ENCODE results near the gene SLC26A1.

SLC26A1 gene

DNA sequence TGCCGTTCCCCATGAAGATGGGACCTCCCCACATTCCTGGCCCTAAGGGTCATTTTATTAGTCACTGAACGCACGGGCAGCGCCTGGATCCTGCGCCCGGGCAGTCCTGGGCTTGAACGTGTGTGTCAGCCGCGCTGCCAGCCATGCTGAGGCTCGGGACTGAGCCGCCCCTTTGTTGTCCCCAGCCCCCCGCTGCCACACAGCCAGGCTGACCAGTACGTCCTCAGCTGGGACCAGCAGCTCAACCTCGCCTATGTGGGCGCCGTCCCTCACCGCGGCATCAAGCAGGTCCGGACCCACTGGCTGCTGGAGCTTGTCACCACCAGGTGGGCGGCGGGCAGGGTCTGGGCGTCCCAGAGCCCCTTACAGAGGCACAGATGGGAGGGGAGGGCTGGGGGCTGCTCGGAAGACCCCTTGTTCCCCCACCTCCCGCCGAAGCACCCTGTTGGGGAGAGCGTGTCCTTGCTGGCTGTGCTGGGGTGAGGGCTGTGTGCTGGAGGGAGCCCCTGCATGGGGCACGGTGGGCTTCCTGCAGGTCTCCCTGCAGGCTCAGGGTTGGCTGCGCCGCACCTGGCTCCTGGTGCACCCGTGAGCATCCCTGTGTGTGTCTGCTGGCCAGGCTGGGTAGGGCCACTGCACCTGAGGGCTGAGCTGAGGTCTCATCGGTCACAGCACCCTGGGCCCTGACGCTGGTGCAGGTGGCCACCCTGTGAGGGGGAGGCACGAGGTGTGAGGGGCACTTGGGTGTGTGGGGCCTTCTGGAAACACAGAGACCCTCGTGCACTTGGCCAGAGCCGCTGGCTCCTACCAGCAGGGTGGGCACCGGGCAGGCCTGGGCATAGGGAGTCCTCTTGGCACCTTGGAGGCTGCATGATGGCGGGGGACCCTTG lies 5.3 kb downstream of the SLC26A1 start:
- WGBS (ENCODE audit: extremely low coverage, insufficient coverage, insufficient read length): no CpG with 5 or more reads among the region's 37 CpGs
- no peak overlapping the region for H3K23ac ChIP-seq (ENCODE audit: low read length)
- H3K79me2 ChIP-seq (ENCODE audit: control insufficient read depth, insufficient read depth, low read length, poor library complexity): no peaks in the 10 kb centered on the region
- no peak overlapping the region for H3K4ac ChIP-seq (ENCODE audit: low read depth, low read length)
- H2AFZ ChIP-seq (ENCODE audit: insufficient read depth, low read length, poor library complexity): peak overlapping the region; percentile 23
- H2BK5ac ChIP-seq (ENCODE audit: low read depth, low read length, poor library complexity): no peak overlapping the region
- H3K27ac ChIP-seq (ENCODE audit: low read depth, low read length): no peak overlapping the region
- H3K4me1 ChIP-seq (ENCODE audit: control insufficient read depth in 1 of 2, insufficient read depth in 2 of 2, low read length in 2 of 2): peaks cover 4 to 10% of the 10 kb centered on the region in 2 experiments
- H3K9ac ChIP-seq (ENCODE audit: low read length): no peak overlapping the region
- peak overlapping the region; percentile 26 for H4K12ac ChIP-seq (ENCODE audit: low read depth, low read length)
- H4K8ac ChIP-seq (ENCODE audit: low read depth, low read length): peak overlapping the region; percentile 73
- H3K4me2 ChIP-seq (ENCODE audit: low read length): peak overlapping the region; percentile 89
- H3K18ac ChIP-seq (ENCODE audit: low read length): no peak overlapping the region
- no peak overlapping the region for H2BK12ac ChIP-seq (ENCODE audit: low read length)
- H3K27me3 ChIP-seq (ENCODE audit: insufficient read depth, low read length): no peaks in the 10 kb centered on the region
- no peak overlapping the region for H2BK120ac ChIP-seq (ENCODE audit: insufficient read depth, low read length, poor library complexity)
- peak overlapping the region; percentile 47 for H3K4me3 ChIP-seq (ENCODE audit: low read depth, low read length)
- no peaks in the 10 kb centered on the region for H3K9me3 ChIP-seq (ENCODE audit: insufficient read depth, low read depth, low read length)
- DNase-seq: no peak
- H3K79me1 ChIP-seq (ENCODE audit: low read length): no peaks in the 10 kb centered on the region
- H3K36me3 ChIP-seq (ENCODE audit: control insufficient read depth in 1 of 2, insufficient read depth in 2 of 2, low read length in 2 of 2): no peaks in the 10 kb centered on the region
- no peak overlapping the region for H4K91ac ChIP-seq (ENCODE audit: low read depth, low read length)
- peak overlapping the region; percentile 35 for H3K14ac ChIP-seq (ENCODE audit: low read length)
- H2AK5ac ChIP-seq (ENCODE audit: low read length): no peak overlapping the region

DNA sequence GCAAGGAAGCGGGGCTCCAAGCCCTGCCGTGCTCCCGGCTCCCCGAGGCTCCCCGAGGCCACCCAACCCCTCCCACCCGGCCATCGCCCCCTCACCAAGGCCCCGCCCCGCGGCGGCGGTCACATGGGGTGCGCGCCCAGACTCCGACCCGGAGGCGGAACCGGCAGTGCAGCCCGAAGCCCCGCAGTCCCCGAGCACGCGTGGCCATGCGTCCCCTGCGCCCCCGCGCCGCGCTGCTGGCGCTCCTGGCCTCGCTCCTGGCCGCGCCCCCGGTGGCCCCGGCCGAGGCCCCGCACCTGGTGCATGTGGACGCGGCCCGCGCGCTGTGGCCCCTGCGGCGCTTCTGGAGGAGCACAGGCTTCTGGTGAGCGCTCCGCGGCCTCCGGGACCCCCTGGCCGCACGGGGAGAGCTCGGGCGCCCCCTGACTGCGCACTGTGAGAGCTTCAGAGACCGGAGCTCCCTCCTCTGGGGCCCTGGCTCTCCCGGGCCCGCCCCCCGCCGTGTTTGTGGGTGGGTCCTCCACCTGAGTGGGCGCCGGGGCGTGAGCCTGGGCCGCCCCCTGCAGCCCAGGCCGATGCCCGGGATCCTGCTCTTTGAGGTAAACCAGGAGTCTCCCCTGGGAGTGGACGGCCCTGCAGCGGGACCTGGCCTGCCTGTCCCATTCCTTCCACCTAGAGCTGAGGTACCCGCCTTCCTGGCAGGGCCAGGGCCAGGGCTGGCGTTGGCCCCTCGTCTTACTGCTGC lies 6.2 kb downstream of the SLC26A1 start, which contains the start of gene IDUA:
TSS of gene IDUA (plus strand) at position 166 of the 745 bp plus-strand sequence. CDS start at position 207, 41 bp downstream.
- Histone ChIP-seq H3K4me2 (ENCODE audit: low read length) (peak within 1 kb of the TSS; percentile 89), H3K9ac (ENCODE audit: low read length) (peak within 1 kb of the TSS; percentile 25), H3K18ac (ENCODE audit: low read length) (peak within 1 kb of the TSS; percentile 86), H3K9me3 (ENCODE audit: insufficient read depth, low read depth, low read length) (no peaks in the 10 kb centered on the region), H3K4ac (ENCODE audit: low read depth, low read length) (no peak within 1 kb of the TSS), H2BK120ac (ENCODE audit: insufficient read depth, low read length, poor library complexity) (peak within 1 kb of the TSS; percentile 28), H4K91ac (ENCODE audit: low read depth, low read length) (peak within 1 kb of the TSS; percentile 64), H2BK5ac (ENCODE audit: low read depth, low read length, poor library complexity) (no peak within 1 kb of the TSS), H4K8ac (ENCODE audit: low read depth, low read length) (peak within 1 kb of the TSS; percentile 86), H3K79me2 (ENCODE audit: control insufficient read depth, insufficient read depth, low read length, poor library complexity) (no peaks in the 10 kb centered on the region), H3K14ac (ENCODE audit: low read length) (peak within 1 kb of the TSS; percentile 76), H3K4me1 (ENCODE audit: control insufficient read depth in 1 of 2, insufficient read depth in 2 of 2, low read length in 2 of 2) (peaks cover 0 to 4% of the 10 kb centered on the region in 2 experiments), H3K27ac (ENCODE audit: low read depth, low read length) (no peak within 1 kb of the TSS), H3K4me3 (ENCODE audit: low read depth, low read length) (peak within 1 kb of the TSS; percentile 79), H3K79me1 (ENCODE audit: low read length) (no peaks in the 10 kb centered on the region), H2BK12ac (ENCODE audit: low read length) (no peak within 1 kb of the TSS), H4K12ac (ENCODE audit: low read depth, low read length) (peak within 1 kb of the TSS; percentile 70), H3K36me3 (ENCODE audit: control insufficient read depth in 1 of 2, insufficient read depth in 2 of 2, low read length in 2 of 2) (no peaks in the 10 kb centered on the region), H3K27me3 (ENCODE audit: insufficient read depth, low read length) (no peaks in the 10 kb centered on the region), H2AK5ac (ENCODE audit: low read length) (no peak within 1 kb of the TSS), H2AFZ (ENCODE audit: insufficient read depth, low read length, poor library complexity) (peak within 1 kb of the TSS; percentile 88), H3K23ac (ENCODE audit: low read length) (no peak within 1 kb of the TSS)
- no CpG with 5 or more reads among the region's 69 CpGs for WGBS (ENCODE audit: extremely low coverage, insufficient coverage, insufficient read length)
- peak in 1 of 2 donors; percentile 29 for DNase-seq

GRCh38 chr4:986428-986878 lies 6.8 kb downstream of the SLC26A1 start:
- no peak for DNase-seq
- H3K27me3 ChIP-seq (ENCODE audit: insufficient read depth, low read length): no peaks in the 10 kb centered on the region
- H2AK5ac ChIP-seq (ENCODE audit: low read length): no peak overlapping the region
- no peaks in the 10 kb centered on the region for H3K36me3 ChIP-seq (ENCODE audit: control insufficient read depth in 1 of 2, insufficient read depth in 2 of 2, low read length in 2 of 2)
- no peak overlapping the region for H3K9ac ChIP-seq (ENCODE audit: low read length)
- H3K27ac ChIP-seq (ENCODE audit: low read depth, low read length): no peak overlapping the region
- no peaks in the 10 kb centered on the region for H3K79me1 ChIP-seq (ENCODE audit: low read length)
- no peak overlapping the region for H2BK5ac ChIP-seq (ENCODE audit: low read depth, low read length, poor library complexity)
- H3K14ac ChIP-seq (ENCODE audit: low read length): peak overlapping the region; percentile 52
- H2AFZ ChIP-seq (ENCODE audit: insufficient read depth, low read length, poor library complexity): peak overlapping the region; percentile 83
- peak overlapping the region; percentile 89 for H3K4me2 ChIP-seq (ENCODE audit: low read length)
- no peaks in the 10 kb centered on the region for H3K79me2 ChIP-seq (ENCODE audit: control insufficient read depth, insufficient read depth, low read length, poor library complexity)
- peak overlapping the region; percentile 86 for H4K8ac ChIP-seq (ENCODE audit: low read depth, low read length)
- H3K4me3 ChIP-seq (ENCODE audit: low read depth, low read length): peak overlapping the region; percentile 79
- H4K91ac ChIP-seq (ENCODE audit: low read depth, low read length): peak overlapping the region; percentile 64
- peak overlapping the region; percentile 70 for H4K12ac ChIP-seq (ENCODE audit: low read depth, low read length)
- peak overlapping the region; percentile 28 for H2BK120ac ChIP-seq (ENCODE audit: insufficient read depth, low read length, poor library complexity)
- no CpG with 5 or more reads among the region's 14 CpGs for WGBS (ENCODE audit: extremely low coverage, insufficient coverage, insufficient read length)
- no peak overlapping the region for H3K4ac ChIP-seq (ENCODE audit: low read depth, low read length)
- no peaks in the 10 kb centered on the region for H3K9me3 ChIP-seq (ENCODE audit: insufficient read depth, low read depth, low read length)
- no peak overlapping the region for H2BK12ac ChIP-seq (ENCODE audit: low read length)
- no peak overlapping the region for H3K18ac ChIP-seq (ENCODE audit: low read length)
- no peak overlapping the region for H3K23ac ChIP-seq (ENCODE audit: low read length)
- peaks cover 0 to 4% of the 10 kb centered on the region in 2 experiments for H3K4me1 ChIP-seq (ENCODE audit: control insufficient read depth in 1 of 2, insufficient read depth in 2 of 2, low read length in 2 of 2)

- H3K79me2 ChIP-seq (ENCODE audit: control insufficient read depth, insufficient read depth, low read length, poor library complexity): no peaks in the 10 kb centered on the region
- no peak overlapping the region for H2BK120ac ChIP-seq (ENCODE audit: insufficient read depth, low read length, poor library complexity)
- WGBS (ENCODE audit: extremely low coverage, insufficient coverage, insufficient read length): no CpG with 5 or more reads among the region's 23 CpGs
- no peak overlapping the region for H3K23ac ChIP-seq (ENCODE audit: low read length)
- no peak overlapping the region for H2BK12ac ChIP-seq (ENCODE audit: low read length)
- peak; percentile 45 to 53 for DNase-seq
- no peak overlapping the region for H2BK5ac ChIP-seq (ENCODE audit: low read depth, low read length, poor library complexity)
- no peak overlapping the region for H3K18ac ChIP-seq (ENCODE audit: low read length)
- H4K8ac ChIP-seq (ENCODE audit: low read depth, low read length): no peak overlapping the region
- no peak overlapping the region for H3K4me3 ChIP-seq (ENCODE audit: low read depth, low read length)
- H3K4me1 ChIP-seq (ENCODE audit: control insufficient read depth in 1 of 2, insufficient read depth in 2 of 2, low read length in 2 of 2): peaks cover 0 to 4% of the 10 kb centered on the region in 2 experiments
- H4K91ac ChIP-seq (ENCODE audit: low read depth, low read length): no peak overlapping the region
- H3K27ac ChIP-seq (ENCODE audit: low read depth, low read length): no peak overlapping the region
- H3K14ac ChIP-seq (ENCODE audit: low read length): no peak overlapping the region
- H4K12ac ChIP-seq (ENCODE audit: low read depth, low read length): no peak overlapping the region
- H2AK5ac ChIP-seq (ENCODE audit: low read length): no peak overlapping the region
- no peaks in the 10 kb centered on the region for H3K79me1 ChIP-seq (ENCODE audit: low read length)
- no peak overlapping the region for H3K4ac ChIP-seq (ENCODE audit: low read depth, low read length)
- H3K9me3 ChIP-seq (ENCODE audit: insufficient read depth, low read depth, low read length): no peaks in the 10 kb centered on the region
- no peaks in the 10 kb centered on the region for H3K27me3 ChIP-seq (ENCODE audit: insufficient read depth, low read length)
- no peaks in the 10 kb centered on the region for H3K36me3 ChIP-seq (ENCODE audit: control insufficient read depth in 1 of 2, insufficient read depth in 2 of 2, low read length in 2 of 2)
- H3K9ac ChIP-seq (ENCODE audit: low read length): no peak overlapping the region
- peak overlapping the region; percentile 42 for H3K4me2 ChIP-seq (ENCODE audit: low read length)
- H2AFZ ChIP-seq (ENCODE audit: insufficient read depth, low read length, poor library complexity): peak overlapping the region; percentile 52
These were observed 7.9 kb downstream of the SLC26A1 start for GRCh38 chr4:985123-985830.
